Skeletal muscle satellite cell (primary cell): Measurements from ENCODE around the gene EPAS1.

Experiments
- H3K27me3 ChIP-seq: 2 replicates; pipeline ENCODE4 v1.7.0; 2013; ENCODE audit warnings: low read length; ENCODE audit not compliant: control insufficient read depth, insufficient read depth
- H3K36me3 ChIP-seq: 2 replicates; pipeline ENCODE4 v1.7.0; 2013; ENCODE audit warnings: mild to moderate bottlenecking, control low read depth, low read length; ENCODE audit not compliant: insufficient read depth
- H3K4me1 ChIP-seq: 2 replicates; pipeline ENCODE4 v1.7.0; 2013; ENCODE audit warnings: low read length; ENCODE audit not compliant: control insufficient read depth, insufficient read depth
- H3K4me2 ChIP-seq: 2 replicates; pipeline ENCODE4 v1.7.0; 2013; ENCODE audit warnings: mild to moderate bottlenecking, low read length
- H3K4me3 ChIP-seq: 2 replicates; pipeline ENCODE4 v1.7.0; 2013; ENCODE audit warnings: low read length
- H3K9ac ChIP-seq: 2 replicates; pipeline ENCODE4 v1.7.0; 2013; ENCODE audit warnings: mild to moderate bottlenecking, low read depth, low read length, moderate library complexity
- H3K9me3 ChIP-seq: replicated peaks from 2 replicates; pipeline ENCODE4 v1.7.0; 2013; ENCODE audit warnings: mild to moderate bottlenecking, control low read depth, low read length

Gene EPAS1

DNA sequence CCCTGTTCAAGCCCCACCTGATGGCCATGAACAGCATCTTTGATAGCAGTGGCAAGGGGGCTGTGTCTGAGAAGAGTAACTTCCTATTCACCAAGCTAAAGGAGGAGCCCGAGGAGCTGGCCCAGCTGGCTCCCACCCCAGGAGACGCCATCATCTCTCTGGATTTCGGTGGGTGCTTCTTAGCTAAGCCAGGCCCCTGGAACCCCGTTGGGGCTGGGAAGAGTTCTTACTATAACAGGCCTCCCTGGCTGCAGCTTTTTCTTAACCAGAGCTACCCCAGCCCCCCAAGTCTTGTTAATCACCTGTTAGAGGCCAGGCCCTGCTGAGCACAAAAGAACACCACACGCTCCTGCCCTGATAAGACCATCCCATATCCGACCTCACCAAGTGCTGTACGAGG, 79.4 kb downstream of the EPAS1 start:
- H3K9ac ChIP-seq = no peak overlapping the region
- no peaks in the 10 kb centered on the region for H3K27me3 ChIP-seq
- H3K4me1 ChIP-seq = no peaks in the 10 kb centered on the region
- H3K4me2 ChIP-seq = no peak overlapping the region
- H3K9me3 ChIP-seq = no peaks in the 10 kb centered on the region
- peaks cover 49% of the 10 kb centered on the region for H3K36me3 ChIP-seq
- H3K4me3 ChIP-seq = no peak overlapping the region

DNA sequence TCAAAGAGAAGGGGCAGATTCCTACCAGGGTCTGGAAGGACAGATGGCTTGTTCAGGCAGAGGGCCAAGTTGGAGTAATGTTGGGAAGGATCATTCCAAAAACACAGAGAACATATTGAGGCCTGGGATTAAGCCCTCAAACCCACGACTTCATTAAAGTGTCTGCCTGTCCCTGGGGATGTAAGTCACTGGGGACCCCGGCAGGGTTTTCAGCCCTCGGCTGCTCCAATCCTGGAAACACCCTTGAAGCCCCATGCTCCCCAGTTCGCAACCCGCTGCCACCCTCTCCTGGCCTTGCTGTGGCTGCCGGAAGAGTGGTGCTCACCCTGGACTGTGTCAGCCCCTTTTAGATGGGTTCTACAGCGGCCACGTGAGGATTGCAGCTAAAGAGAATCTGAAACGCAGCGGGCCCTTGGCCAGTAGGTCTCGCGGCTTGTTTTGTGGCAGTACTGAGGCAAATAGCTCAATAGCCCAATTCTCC, 79.9 kb downstream of the EPAS1 start:
- Histone ChIP-seq H3K9me3 (no peaks in the 10 kb centered on the region), H3K4me3 (no peak overlapping the region), H3K4me1 (no peaks in the 10 kb centered on the region), H3K4me2 (no peak overlapping the region), H3K36me3 (peaks cover 48% of the 10 kb centered on the region), H3K27me3 (no peaks in the 10 kb centered on the region), H3K9ac (no peak overlapping the region)

DNA sequence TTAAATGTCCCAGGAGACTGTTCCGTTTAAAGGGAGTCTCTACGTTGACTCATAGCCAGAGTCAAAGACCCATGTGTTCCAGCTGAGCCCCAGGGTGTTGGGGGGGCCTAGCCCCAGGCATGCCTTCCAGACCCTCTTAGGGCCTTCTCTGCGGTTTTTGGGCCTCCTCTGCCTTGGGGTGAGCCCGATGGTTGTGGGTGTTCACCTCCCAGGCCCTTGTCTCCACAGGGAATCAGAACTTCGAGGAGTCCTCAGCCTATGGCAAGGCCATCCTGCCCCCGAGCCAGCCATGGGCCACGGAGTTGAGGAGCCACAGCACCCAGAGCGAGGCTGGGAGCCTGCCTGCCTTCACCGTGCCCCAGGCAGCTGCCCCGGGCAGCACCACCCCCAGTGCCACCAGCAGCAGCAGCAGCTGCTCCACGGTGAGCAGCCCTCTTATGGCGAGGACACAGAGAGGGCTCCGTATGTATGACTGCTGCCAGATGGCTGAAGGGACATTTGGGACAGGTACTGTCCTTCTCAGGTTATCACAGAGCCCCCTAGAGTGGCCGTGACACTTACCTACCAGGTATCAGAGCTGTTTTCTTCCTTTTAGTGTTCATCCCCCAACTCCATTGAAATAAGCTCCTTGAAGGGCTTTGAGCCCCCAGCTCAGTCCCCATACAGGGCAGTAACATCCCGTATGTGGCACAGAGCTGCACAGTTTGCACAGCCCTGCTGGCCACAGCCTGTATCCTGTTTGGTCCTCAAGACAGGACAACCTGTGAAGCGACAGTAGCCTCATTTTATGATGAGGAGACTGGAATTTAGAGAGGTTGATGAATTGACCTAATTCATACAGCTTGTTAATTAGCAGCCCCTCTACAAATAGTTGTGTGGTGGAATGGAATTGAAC, 80.7 kb downstream of the EPAS1 start:
- Histone ChIP-seq H3K27me3 (no peaks in the 10 kb centered on the region), H3K4me2 (no peak overlapping the region), H3K9ac (no peak overlapping the region), H3K9me3 (no peaks in the 10 kb centered on the region), H3K36me3 (peaks cover 48% of the 10 kb centered on the region), H3K4me3 (no peak overlapping the region), H3K4me1 (no peaks in the 10 kb centered on the region)

DNA sequence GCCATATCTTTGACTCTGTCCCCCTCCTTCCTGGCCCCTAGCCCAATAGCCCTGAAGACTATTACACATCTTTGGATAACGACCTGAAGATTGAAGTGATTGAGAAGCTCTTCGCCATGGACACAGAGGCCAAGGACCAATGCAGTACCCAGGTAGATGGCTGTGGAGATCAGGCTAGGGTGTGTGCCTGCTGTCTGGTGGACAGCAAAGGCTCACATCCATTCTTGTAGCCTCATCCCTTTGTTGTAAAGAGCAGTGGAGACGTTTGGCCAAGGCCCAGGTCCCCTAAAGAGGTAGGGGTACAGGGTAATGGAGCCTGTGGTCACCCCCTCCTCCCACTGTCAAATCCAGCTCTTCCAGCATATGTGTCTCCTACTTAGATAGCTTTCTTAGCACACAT, 81.4 kb downstream of the EPAS1 start:
- Histone ChIP-seq H3K4me1 (no peaks in the 10 kb centered on the region), H3K4me3 (no peak overlapping the region), H3K9ac (no peak overlapping the region), H3K36me3 (peaks cover 48% of the 10 kb centered on the region), H3K27me3 (no peaks in the 10 kb centered on the region), H3K4me2 (no peak overlapping the region), H3K9me3 (no peaks in the 10 kb centered on the region)

DNA sequence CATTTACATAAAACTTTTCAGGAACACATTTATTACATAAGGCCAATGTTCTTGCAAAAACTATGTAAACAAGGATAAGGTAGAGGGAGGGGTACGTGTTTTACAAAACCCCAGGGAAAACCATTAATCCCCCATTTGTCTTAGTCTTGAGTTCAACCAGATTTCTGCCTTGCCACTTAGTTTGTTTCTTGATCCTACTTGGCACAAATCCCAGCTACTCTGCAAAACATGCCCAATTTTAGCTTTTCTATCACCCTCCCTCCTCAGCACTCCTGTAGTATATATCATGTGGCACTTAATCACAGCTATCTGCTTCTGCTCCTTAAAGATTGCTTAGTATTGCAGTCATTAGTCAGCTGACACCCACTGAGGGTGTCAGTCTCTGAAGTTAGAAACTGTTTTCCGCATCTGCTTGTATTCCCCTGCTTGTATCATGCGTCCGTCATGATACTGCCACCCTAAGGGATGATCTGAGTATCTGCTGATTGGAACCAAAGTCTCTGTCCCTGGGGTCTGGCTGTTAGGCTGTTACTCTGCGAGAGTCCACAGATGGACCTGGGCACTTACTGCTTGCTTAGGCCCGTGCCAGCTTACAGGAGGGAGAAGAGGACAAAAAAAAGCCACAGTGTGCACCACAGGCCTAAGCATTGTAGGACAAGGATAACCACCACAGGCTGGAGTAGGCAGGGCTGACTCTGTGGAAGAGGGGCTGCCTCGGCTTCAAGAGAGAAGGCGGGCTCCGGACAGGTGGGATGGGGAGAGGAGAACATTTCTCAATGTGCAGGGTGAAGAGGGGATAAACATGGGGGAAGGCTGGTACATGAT, 82.2 kb downstream of the EPAS1 start:
- no peak overlapping the region for H3K9ac ChIP-seq
- no peaks in the 10 kb centered on the region for H3K27me3 ChIP-seq
- peaks cover 54% of the 10 kb centered on the region for H3K36me3 ChIP-seq
- H3K9me3 ChIP-seq = no peaks in the 10 kb centered on the region
- no peak overlapping the region for H3K4me3 ChIP-seq
- no peaks in the 10 kb centered on the region for H3K4me1 ChIP-seq
- no peak overlapping the region for H3K4me2 ChIP-seq

DNA sequence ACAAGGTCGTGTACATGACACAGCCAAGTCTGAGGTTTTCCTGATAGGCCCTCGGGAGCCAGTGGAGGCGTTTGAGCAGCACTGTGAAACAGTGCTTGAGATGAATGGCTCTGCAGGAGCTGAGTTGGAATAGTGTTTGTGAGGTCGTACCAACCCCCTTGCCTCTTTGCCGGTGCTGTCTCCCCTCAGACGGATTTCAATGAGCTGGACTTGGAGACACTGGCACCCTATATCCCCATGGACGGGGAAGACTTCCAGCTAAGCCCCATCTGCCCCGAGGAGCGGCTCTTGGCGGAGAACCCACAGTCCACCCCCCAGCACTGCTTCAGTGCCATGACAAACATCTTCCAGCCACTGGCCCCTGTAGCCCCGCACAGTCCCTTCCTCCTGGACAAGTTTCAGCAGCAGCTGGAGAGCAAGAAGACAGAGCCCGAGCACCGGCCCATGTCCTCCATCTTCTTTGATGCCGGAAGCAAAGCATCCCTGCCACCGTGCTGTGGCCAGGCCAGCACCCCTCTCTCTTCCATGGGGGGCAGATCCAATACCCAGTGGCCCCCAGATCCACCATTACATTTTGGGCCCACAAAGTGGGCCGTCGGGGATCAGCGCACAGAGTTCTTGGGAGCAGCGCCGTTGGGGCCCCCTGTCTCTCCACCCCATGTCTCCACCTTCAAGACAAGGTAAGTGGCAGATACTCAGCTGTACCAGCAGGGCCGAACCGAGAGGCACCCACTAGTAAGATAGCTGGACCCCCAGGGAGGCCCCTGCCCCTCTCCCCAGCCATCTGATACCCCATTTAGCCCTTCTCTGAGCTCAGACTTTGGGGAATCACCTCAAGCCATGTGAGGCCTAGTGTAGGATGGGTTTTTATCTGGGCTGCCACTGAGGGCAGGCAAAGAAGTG, 83.1 kb downstream of the EPAS1 start:
- Histone ChIP-seq H3K4me1 (peaks cover under 1% of the 10 kb centered on the region), H3K27me3 (no peaks in the 10 kb centered on the region), H3K4me3 (no peak overlapping the region), H3K9me3 (no peaks in the 10 kb centered on the region), H3K36me3 (peaks cover 58% of the 10 kb centered on the region), H3K4me2 (no peak overlapping the region), H3K9ac (no peak overlapping the region)

DNA sequence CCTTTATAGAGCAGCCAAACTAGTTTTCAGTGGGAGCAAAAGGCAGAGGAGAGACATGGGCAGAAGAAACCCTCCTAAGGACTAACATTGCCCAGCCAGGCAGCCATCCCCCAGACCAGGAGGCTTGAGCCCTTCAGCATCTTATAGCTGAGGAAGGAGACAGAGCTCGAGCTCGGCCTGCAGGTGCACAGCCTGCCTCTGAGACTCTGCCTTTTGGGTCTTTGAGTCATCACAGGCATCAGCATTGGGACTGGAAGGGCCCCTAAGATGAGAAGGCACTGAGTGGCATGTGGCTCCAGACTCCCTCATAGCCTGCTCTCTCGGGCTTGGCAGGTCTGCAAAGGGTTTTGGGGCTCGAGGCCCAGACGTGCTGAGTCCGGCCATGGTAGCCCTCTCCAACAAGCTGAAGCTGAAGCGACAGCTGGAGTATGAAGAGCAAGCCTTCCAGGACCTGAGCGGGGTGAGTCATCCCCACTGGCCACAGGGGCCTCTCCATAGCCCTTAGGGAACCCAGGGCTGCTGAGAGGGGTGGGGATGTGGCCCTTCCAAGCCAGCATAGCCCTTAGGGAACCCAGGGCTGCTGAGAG, 84.1 kb downstream of the EPAS1 start:
- Histone ChIP-seq H3K27me3 (no peaks in the 10 kb centered on the region), H3K9ac (no peak overlapping the region), H3K4me2 (no peak overlapping the region), H3K4me1 (peaks cover 10% of the 10 kb centered on the region), H3K9me3 (no peaks in the 10 kb centered on the region), H3K4me3 (no peak overlapping the region), H3K36me3 (peaks cover 58% of the 10 kb centered on the region)

DNA sequence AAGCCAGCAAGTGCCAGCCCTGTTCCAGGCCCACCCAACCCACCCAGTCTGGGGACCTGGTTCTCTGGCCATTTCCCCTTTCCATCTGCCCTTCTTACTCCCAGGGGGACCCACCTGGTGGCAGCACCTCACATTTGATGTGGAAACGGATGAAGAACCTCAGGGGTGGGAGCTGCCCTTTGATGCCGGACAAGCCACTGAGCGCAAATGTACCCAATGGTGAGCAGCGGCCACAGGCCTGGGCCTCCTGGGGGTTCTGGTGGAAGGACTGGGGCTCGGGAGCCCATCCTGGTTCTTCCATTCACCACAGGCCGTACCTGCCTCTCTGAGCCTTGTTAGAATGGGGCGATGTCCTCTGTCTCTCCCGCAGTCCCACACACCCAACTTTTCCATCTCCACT, 84.7 kb downstream of the EPAS1 start:
- peaks cover 15% of the 10 kb centered on the region for H3K4me1 ChIP-seq
- peaks cover 56% of the 10 kb centered on the region for H3K36me3 ChIP-seq
- no peak overlapping the region for H3K4me2 ChIP-seq
- no peaks in the 10 kb centered on the region for H3K27me3 ChIP-seq
- no peak overlapping the region for H3K9ac ChIP-seq
- H3K9me3 ChIP-seq = no peaks in the 10 kb centered on the region
- H3K4me3 ChIP-seq = no peak overlapping the region

DNA sequence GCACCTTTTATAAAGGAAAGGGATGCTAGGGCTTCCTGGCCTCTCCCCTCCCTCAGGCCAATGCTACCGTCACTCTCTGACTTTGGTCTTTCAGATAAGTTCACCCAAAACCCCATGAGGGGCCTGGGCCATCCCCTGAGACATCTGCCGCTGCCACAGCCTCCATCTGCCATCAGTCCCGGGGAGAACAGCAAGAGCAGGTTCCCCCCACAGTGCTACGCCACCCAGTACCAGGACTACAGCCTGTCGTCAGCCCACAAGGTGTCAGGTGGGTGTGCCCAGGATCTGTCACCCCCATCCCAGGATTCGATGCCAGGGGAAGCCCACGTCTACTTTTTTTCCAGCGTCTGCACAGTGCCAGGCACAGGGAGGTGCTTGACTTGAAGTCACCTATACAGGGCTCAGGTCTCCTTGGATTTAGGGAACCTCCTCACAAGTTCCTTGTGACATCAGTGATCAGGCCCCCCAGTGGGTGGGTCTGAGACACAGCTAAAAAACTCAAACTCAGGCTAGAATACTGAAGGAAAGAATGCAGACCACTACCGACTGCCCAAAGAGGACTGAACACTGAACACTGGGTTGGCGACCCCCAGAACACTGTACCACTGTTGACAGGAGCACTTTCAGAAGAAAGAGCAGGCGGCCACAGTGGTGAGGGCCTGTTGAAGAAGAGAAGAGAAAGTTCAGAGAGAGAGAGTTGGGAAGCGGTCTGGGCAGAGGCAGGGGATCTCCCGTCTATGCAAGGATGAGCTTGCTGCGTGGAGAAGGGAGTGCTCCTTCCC, 85.3 kb downstream of the EPAS1 start:
- peaks cover 17% of the 10 kb centered on the region for H3K4me1 ChIP-seq
- H3K27me3 ChIP-seq = no peaks in the 10 kb centered on the region
- no peak overlapping the region for H3K9ac ChIP-seq
- H3K36me3 ChIP-seq = peaks cover 55% of the 10 kb centered on the region
- H3K4me2 ChIP-seq = no peak overlapping the region
- H3K4me3 ChIP-seq = no peak overlapping the region
- H3K9me3 ChIP-seq = no peaks in the 10 kb centered on the region

DNA sequence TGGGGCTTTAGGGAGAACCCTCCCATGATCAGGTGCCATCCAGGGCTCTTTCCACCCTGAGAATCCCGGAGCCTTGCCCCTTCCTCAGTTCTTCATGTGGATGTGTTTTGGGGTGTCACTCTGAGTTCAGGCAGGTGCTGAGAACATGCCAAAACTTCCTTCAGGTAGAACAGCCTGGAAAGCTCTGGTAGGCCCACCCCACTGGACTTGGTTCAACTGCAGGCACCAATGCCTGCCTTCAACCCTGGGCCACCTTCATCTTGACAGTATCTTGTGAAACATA, 85.8 kb downstream of the EPAS1 start:
- Histone ChIP-seq H3K36me3 (peaks cover 54% of the 10 kb centered on the region), H3K27me3 (no peaks in the 10 kb centered on the region), H3K9me3 (no peaks in the 10 kb centered on the region), H3K9ac (no peak overlapping the region), H3K4me3 (no peak overlapping the region), H3K4me1 (peaks cover 17% of the 10 kb centered on the region), H3K4me2 (no peak overlapping the region)
